ENCODE results near the gene NKD2.

DNA sequence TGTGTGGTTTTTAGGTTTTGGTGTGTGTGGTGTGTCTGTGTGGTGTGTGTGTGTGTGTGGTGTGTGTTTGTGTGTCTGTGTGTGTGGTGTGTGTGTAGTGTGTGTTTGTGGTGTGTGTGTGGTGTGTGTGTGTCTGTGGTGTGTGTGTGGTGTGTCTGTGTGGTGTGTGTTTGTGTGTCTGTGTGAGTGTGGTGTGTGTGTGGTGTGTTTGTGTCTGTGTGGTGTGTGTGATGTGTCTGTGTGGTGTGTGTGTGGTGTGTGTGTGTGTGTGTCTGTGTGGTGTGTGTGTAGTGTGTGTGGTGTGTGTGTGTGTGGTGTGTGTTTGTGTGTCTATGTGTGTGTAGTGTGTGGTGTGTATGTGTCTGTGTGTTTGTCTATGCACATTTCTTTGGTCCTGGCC lies 25.0 kb upstream of the NKD2 start:
- TF ChIP-seq, protein P1, sequence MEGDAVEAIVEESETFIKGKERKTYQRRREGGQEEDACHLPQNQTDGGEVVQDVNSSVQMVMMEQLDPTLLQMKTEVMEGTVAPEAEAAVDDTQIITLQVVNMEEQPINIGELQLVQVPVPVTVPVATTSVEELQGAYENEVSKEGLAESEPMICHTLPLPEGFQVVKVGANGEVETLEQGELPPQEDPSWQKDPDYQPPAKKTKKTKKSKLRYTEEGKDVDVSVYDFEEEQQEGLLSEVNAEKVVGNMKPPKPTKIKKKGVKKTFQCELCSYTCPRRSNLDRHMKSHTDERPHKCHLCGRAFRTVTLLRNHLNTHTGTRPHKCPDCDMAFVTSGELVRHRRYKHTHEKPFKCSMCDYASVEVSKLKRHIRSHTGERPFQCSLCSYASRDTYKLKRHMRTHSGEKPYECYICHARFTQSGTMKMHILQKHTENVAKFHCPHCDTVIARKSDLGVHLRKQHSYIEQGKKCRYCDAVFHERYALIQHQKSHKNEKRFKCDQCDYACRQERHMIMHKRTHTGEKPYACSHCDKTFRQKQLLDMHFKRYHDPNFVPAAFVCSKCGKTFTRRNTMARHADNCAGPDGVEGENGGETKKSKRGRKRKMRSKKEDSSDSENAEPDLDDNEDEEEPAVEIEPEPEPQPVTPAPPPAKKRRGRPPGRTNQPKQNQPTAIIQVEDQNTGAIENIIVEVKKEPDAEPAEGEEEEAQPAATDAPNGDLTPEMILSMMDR (IDR thresholded peaks at IDR 0.05; ENCODE audit: low read length), result no peak
- TF ChIP-seq EZH2 (optimal IDR thresholded peaks at IDR 0.05; ENCODE audit: low read depth, low read length) (no peak), EZH2phosphoT487 (IDR thresholded peaks at IDR 0.05; ENCODE audit: low read length) (no peak)

Data from MM.1S (cell line).